H1 (cell line): ENCODE results near the gene WDR93. TPM values are rescaled to one million over a fixed set of nuclear protein-coding genes. Genes with fewer than 3 reads are reported as not detected.

Source experiments
- CHD1 ChIP-seq: IDR thresholded peaks from 2 replicates; pipeline ENCODE4 v1.6.1; 2012; ENCODE audit warnings: low read depth, low read length, improper control_type of control experiment
- KDM1A ChIP-seq: fragments of 200-600, 300-600 bp; sonication (generic); IDR thresholded peaks from 2 replicates; pipeline ENCODE4 v1.7.1; 2016; ENCODE audit warnings: mild to moderate bottlenecking, low read length, borderline replicate concordance
- RBBP5 ChIP-seq: IDR thresholded peaks from 2 replicates; pipeline ENCODE4 v1.7.1; 2012; ENCODE audit warnings: low read depth, mild to moderate bottlenecking, inconsistent platforms, low read length, moderate library complexity, borderline replicate concordance
- polyA plus RNA-seq, 7 experiments: library from polyadenylated mRNA; depleted of rRNA in 3 of 7; stranded (reverse) in 5 of 7; unstranded in 2 of 7; fragments of >200 nt in 5 of 7; fragments of 200-250 nt in 2 of 7; gene quantifications; 1 replicate in 5 of 7; 2 replicates in 1 of 7; 4 replicates in 1 of 7; pipeline versions ENCODE4 v1.2.1 to v1.2.3, GENCODE V29; 2011 to 2013; ENCODE audit warnings: missing spikeins in 2 of 7, mixed read lengths in 2 of 7
- total RNA-seq: library from RNA; stranded (reverse); fragmentation: NEBNext Ultra II Directional; extraction: Animal tissue kit (Norgen Biotek cat#: 25700); gene quantifications from 2 replicates; pipeline ENCODE4 v1.2.1, GENCODE V29; 2021

The WDR93 gene
- total and polyA plus RNA-seq, 2 of the 8 experiments (the other 6 are each of a cell fraction or from before 2014, with no cell fraction given): 0.03 TPM; not detected in 1

GRCh38 chr15:89669309-89669865, 21.2 kb upstream of the WDR93 start (continued):
- TF ChIP-seq KDM1A: no peak
- no peak for TF ChIP-seq CHD1
- no peak for TF ChIP-seq RBBP5
